HG03442 (cell line): ENCODE measurements around the gene MDP1.
"Not testable (repeated sequence)": the region's sequence is repeated elsewhere in the genome, so short reads cannot be mapped to it uniquely, and the experiment has no call there.

Experiments
- ATAC-seq: cut with Tn5 transposase; IDR thresholded peaks from one replicate; pipeline ENCODE4 v1.9.1; 2021; ENCODE audit warnings: mild to moderate bottlenecking, moderate library complexity; ENCODE audit not compliant: unreplicated experiment

MDP1 gene

DNA sequence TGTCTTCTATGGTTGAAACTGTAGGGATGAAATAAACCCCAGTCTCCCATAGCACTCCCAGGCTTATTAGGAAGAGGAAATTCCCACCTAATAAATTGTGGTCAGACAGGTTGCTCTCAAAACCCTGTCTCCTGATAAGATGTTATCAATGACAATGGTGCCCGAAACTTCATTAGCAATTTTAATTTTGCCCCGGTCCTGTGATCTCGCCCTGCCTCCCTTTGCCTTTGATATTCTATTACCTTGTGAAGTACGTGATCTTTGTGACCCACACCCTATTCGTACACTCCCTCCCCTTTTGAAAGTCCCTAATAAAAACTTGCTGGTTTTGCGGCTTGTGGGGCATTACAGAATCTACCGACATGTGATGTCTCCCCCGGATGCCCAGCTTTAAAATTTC, 13.3 kb downstream of the MDP1 start:
- ATAC-seq: not testable (repeated sequence)

GRCh38 chr14:24198814-24199524, 16.9 kb downstream of the MDP1 start:
- ATAC-seq: no peak

GRCh38 chr14:24197056-24197450, 18.8 kb downstream of the MDP1 start:
- ATAC-seq: no peak

DNA sequence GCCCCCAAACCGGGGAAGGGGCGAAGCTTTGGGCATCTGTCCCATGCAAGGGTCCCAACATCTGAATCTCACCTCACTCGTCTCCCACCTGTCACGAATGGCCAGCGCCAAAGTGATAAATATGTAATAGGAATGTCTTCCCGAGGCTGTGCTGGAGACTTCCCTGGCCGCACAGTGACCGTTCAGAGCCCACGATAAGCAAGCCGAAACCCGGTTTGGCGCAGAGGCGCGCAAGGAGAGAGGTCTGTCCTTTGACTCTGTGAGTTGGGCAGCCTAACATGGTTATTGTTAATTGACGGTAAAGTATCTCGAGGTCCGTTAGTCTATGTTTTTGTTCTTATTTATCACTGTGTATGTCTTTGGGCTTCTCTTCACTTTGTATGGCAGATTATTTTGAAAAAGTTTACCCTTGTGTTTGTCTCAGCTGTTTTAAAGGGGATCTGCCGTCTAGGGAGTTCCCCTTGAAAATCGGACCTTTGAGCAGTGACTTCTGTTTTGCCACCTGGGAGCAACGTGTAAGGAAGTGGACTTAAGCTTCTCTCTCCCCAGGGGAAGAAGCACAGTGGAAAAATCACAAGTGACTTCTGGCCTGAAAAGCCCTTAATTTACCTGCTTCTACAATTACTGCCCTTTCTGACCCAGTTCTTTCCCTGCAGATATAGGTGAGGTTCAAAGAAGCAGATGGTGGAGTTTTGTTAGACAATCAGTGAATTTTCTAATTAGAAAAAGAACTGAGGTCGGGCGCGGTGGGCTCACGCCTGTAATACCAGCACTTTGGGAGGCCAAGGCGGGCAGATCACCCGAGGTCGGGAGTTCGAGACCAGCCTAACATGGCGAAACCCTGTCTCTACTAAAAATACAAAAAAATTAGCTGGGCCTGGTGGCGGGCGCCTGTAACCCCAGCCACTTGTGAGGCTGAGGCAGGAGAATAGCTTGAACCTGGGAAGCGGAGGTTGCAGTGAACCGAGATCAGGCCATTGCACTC, 19.5 kb downstream of the MDP1 start:
- peak; percentile 20 for ATAC-seq

GRCh38 chr14:24195186-24196070, 20.4 kb downstream of the MDP1 start, which contains the start of gene TM9SF1:
Gene TM9SF1 (minus strand): TSS chr14:24195441. CDS start chr14:24195019, 422 bp downstream.
- ATAC-seq: peak; percentile 86

- no peak for ATAC-seq
Measured at GRCh38 chr14:24194873-24195185, 21.0 kb downstream of the MDP1 start.

DNA sequence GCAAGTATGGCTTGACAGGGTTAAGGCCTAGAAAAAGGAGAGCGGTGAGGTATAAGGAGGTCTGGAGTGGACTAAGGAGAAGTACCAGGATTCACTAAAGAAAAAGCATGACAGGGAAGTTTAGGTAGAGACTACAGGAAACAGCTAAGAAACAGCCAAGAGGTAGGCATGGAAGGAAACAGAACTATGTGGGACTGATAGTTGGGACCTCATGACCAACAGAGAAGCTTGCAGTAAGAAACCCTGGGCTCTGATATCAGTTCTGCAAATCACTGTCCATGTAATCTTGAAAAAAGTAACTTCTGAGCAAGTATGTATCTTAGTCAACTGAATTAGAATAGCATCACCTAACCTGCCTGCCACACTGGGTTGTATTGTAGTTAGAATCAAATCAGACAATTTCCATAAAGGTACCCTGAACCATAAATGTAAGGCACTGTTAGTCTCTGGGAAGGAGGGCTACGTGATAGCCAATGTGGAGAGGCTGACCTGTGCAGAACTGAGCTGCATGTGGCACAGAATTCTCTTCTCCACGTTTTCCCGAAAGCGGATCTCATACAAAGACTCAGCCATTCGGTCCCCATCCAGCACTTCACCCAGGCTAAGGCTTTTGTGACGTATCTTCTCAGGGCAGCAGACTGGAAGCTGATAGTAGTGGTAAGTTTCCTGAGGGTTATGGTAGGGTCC, 21.5 kb downstream of the MDP1 start:
- no peak for ATAC-seq

GRCh38 chr14:24192933-24193332, 22.9 kb downstream of the MDP1 start:
- ATAC-seq: no peak

GRCh38 chr14:24190416-24190815, 25.4 kb downstream of the MDP1 start:
- no peak for ATAC-seq

GRCh38 chr14:24189460-24189859, 26.4 kb downstream of the MDP1 start:
- no peak for ATAC-seq

DNA sequence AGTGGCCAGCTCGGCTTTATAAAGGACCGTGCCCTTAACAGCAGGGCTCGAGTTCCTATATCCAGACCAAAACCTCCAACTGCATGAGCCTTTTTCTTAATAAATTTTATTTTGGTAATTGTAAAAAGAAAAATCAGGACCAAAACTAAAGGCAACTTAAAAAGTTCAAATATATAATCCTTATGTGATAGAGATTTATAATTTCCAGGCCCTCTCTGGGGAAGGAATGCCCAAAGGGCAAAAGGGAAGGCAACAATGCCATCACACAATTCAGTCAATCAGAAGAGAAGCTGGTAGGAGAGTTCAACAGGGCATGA, 26.8 kb downstream of the MDP1 start:
- no peak for ATAC-seq

GRCh38 chr14:24188251-24189058, 27.4 kb downstream of the MDP1 start, which contains the start of gene IPO4:
Gene IPO4 (minus strand): TSS chr14:24188816. CDS start chr14:24188787, 29 bp downstream.
- ATAC-seq: peak; percentile 94

DNA sequence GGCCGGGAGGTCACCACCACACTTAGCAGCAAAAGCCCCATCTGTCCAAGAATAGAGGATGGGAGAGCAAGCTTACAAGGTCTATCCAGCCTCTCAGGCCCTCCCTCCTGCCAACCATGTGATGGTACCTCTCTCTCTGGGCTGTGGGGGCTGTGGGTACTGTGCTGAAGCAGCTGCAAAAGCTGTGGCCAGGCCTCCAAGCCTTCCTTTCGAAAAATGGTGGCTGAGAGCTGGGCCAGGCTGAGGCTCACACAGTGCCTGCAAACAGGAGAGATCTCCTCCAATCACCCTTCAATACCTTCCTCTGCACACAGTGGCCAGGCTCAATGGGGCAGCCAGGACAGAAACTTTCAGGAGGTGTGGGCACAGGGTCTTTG, 28.3 kb downstream of the MDP1 start:
- no peak for ATAC-seq

- ATAC-seq: no peak
Measured at GRCh38 chr14:24186831-24187538, 28.9 kb downstream of the MDP1 start.

DNA sequence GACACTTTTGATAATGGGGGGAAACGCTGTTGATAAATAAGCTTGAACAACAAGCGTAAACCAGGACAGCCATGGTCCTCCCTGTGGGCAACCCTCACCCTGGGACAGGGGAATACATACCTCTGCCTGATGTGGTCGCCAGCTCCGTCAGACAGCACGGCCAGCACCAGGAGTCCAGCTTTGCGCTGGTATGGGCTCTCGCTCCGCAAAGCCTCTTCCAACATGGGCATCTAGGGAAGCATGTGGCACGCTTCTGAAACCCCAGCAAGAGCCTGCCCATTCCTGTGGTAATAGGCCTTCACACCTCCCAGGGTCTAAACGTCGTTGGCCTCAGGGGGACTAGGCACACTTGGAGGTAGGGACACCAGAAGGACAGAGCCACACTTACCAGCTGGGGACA, 30.1 kb downstream of the MDP1 start:
- ATAC-seq: no peak

GRCh38 chr14:24185026-24185425, 30.8 kb downstream of the MDP1 start:
- ATAC-seq: no peak

GRCh38 chr14:24184104-24184970, 31.5 kb downstream of the MDP1 start:
- ATAC-seq: no peak

DNA sequence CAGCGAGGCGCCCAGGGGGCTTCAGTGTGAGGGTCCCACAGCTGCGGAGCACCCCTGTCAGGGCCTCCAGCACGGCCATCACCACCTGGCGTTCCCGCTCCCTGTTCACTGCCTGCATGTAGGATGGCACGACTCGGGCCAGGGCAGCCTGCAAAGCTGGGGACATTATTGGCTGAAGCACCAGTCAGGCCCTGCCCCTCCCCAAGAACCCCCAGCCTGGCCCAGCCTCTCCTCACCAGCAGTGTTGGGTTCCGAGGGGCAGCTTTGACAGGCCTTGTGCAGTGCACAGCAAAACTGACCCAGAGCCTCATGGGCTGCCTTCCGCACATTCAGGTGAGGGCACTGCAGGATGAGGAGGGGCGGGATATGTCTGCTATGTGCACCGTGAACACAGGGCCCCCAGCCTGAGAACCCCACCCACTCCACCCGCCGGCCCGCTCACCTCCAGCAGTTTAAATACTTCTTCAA, 32.8 kb downstream of the MDP1 start:
- ATAC-seq: no peak
